Liver (tissue), 9 donors: ENCODE results near the gene YTHDF2. TPM values are rescaled to one million over a fixed set of nuclear protein-coding genes. Genes with fewer than 3 reads are reported as not detected.

ENCODE experiments used
- DNase-seq: peaks from one replicate; pipeline ENCODE4 v3.0.0-alpha.2; 2017; ENCODE audit warnings: low spot score
- H3K27ac ChIP-seq, 2 donors: one replicate each; pipeline ENCODE4 v1.7.0; 2013; ENCODE audit warnings: inconsistent platforms in 2 of 2, low read length in 2 of 2, control low read depth in 1 of 2, low read depth in 1 of 2, mild to moderate bottlenecking in 1 of 2
- H3K27me3 ChIP-seq, 4 donors: one replicate each; pipeline versions ENCODE4 v1.6.1 to v1.7.0; 2013; ENCODE audit warnings: low read length in 3 of 4, inconsistent platforms in 1 of 4, mild to moderate bottlenecking in 1 of 4, moderate library complexity in 1 of 4; ENCODE audit not compliant: control insufficient read depth in 4 of 4, insufficient read depth in 4 of 4
- H3K36me3 ChIP-seq, 4 donors: one replicate each; pipeline versions ENCODE4 v1.6.1 to v1.7.0; 2013; ENCODE audit warnings: low read length in 3 of 4, mild to moderate bottlenecking in 3 of 4, low read depth in 1 of 4, moderate library complexity in 1 of 4; ENCODE audit not compliant: control insufficient read depth in 4 of 4, insufficient read depth in 3 of 4
- H3K4me1 ChIP-seq, 4 donors: one replicate each; pipeline versions ENCODE4 v1.6.1 to v1.7.0; 2013; ENCODE audit warnings: low read length in 3 of 4, mild to moderate bottlenecking in 3 of 4, moderate library complexity in 1 of 4; ENCODE audit not compliant: control insufficient read depth in 4 of 4, insufficient read depth in 4 of 4
- H3K4me3 ChIP-seq, 3 donors: one replicate each; pipeline versions ENCODE4 v1.6.1 to v1.7.0; 2013; ENCODE audit warnings: low read length in 3 of 3, control low read depth in 1 of 3, low read depth in 1 of 3, mild to moderate bottlenecking in 1 of 3
- H3K9ac ChIP-seq, 2 donors: one replicate each; pipeline ENCODE4 v1.7.0; 2013; ENCODE audit warnings: low read length in 2 of 2, mild to moderate bottlenecking in 2 of 2, moderate library complexity in 2 of 2, control low read depth in 1 of 2, low read depth in 1 of 2
- H3K9me3 ChIP-seq, 4 donors: one replicate each; pipeline versions ENCODE4 v1.6.1 to v1.7.0; 2013; ENCODE audit warnings: low read length in 3 of 4; ENCODE audit not compliant: control insufficient read depth in 4 of 4
- ATF3 ChIP-seq: IDR thresholded peaks from 2 replicates; pipeline ENCODE4 v1.6.1; 2016; ENCODE audit warnings: antibody characterized with exemption
- EGR1 ChIP-seq, 2 donors: IDR thresholded peaks; 2 replicates each; pipeline ENCODE4 v1.6.1; 2016 to 2018; ENCODE audit warnings: antibody characterized with exemption in 2 of 2, low read depth in 2 of 2
- FOXA1 ChIP-seq: IDR thresholded peaks from 2 replicates; pipeline ENCODE4 v1.6.1; 2016; ENCODE audit warnings: antibody characterized with exemption
- FOXA2 ChIP-seq: IDR thresholded peaks from 2 replicates; pipeline ENCODE4 v1.6.1; 2016; ENCODE audit warnings: antibody characterized with exemption
- GABPA ChIP-seq, 2 donors: IDR thresholded peaks in 1 of 2; conservative IDR thresholded peaks in 1 of 2; 2 replicates each; pipeline ENCODE4 v1.6.1; 2016; ENCODE audit warnings: antibody characterized with exemption in 2 of 2, mild to moderate bottlenecking in 1 of 2, moderate library complexity in 1 of 2
- HNF4A ChIP-seq, 2 donors: conservative IDR thresholded peaks; 2 replicates each; pipeline ENCODE4 v1.6.1; 2016; ENCODE audit warnings: antibody characterized with exemption in 2 of 2, mild to moderate bottlenecking in 2 of 2
- HNF4G ChIP-seq: IDR thresholded peaks from 2 replicates; pipeline ENCODE4 v1.6.1; 2016; ENCODE audit warnings: antibody characterized with exemption
- JUND ChIP-seq, 2 donors: IDR thresholded peaks; 2 replicates each; pipeline ENCODE4 v1.6.1; 2016; ENCODE audit warnings: antibody characterized with exemption in 2 of 2
- NR2F2 ChIP-seq: IDR thresholded peaks from 2 replicates; pipeline ENCODE4 v1.6.1; 2016; ENCODE audit warnings: antibody characterized with exemption
- RAD21 ChIP-seq, 2 donors: IDR thresholded peaks; 2 replicates each; pipeline ENCODE4 v1.6.1; 2016; ENCODE audit warnings: antibody characterized with exemption in 2 of 2, mild to moderate bottlenecking in 2 of 2
- REST ChIP-seq: IDR thresholded peaks from 2 replicates; pipeline ENCODE4 v1.6.1; 2016; ENCODE audit warnings: antibody characterized with exemption, mild to moderate bottlenecking
- RXRA ChIP-seq, 2 donors: IDR thresholded peaks; 2 replicates each; pipeline ENCODE4 v1.6.1; 2017 to 2018; ENCODE audit warnings: antibody characterized with exemption in 2 of 2, mild to moderate bottlenecking in 1 of 2
- SP1 ChIP-seq: IDR thresholded peaks from 2 replicates; pipeline ENCODE4 v1.6.1; 2018; ENCODE audit warnings: antibody characterized with exemption, mild to moderate bottlenecking
- TAF1 ChIP-seq: conservative IDR thresholded peaks from 2 replicates; pipeline ENCODE4 v1.6.1; 2016; ENCODE audit warnings: antibody characterized with exemption, mild to moderate bottlenecking
- YY1 ChIP-seq: IDR thresholded peaks from 2 replicates; pipeline ENCODE4 v1.6.1; 2016; ENCODE audit warnings: antibody characterized with exemption, mild to moderate bottlenecking
- ZBTB33 ChIP-seq: IDR thresholded peaks from 2 replicates; pipeline ENCODE4 v1.6.1; 2016; ENCODE audit warnings: antibody characterized with exemption
- WGBS: extraction: QIAGEN DNeasy Blood & Tissue Kit; methylation state at CpG from one replicate; pipeline ENCODE4 v1.1.7; 2013; 5-methylcytosine and 5-hydroxymethylcytosine counted together
- polyA plus RNA-seq, 2 donors: library from polyadenylated mRNA; stranded (reverse) in 1 of 2; unstranded in 1 of 2; fragments of 200-250 nt in 1 of 2; fragments of >200 nt in 1 of 2; fragmentation: Nextera tagmentation in 1 of 2; extraction: Ambion mirVana in 1 of 2; gene quantifications; one replicate each; pipeline versions ENCODE4 v1.2.1 to v1.2.3, GENCODE V29; 2013 to 2015
- total RNA-seq, 2 donors: library from RNA; depleted of rRNA; stranded (reverse); fragments of >200 nt; gene quantifications; one replicate each; pipeline ENCODE4 v1.2.3, GENCODE V29; 2014
- donor health status: healthy.
- donor health status: healthy.
- donor health status: healthy.
- donor health status: healthy.
- donor health status: healthy.

Gene YTHDF2
- total and polyA plus RNA-seq, 4 donors = 21.1 to 37.9 (median 29.9) TPM

- Histone ChIP-seq H3K9me3 (no peaks in the 10 kb centered on the region), H3K27me3 (no peaks in the 10 kb centered on the region), H3K4me3 (no peak overlapping the region), H3K4me1 (no peaks in the 10 kb centered on the region), H3K9ac (no peak overlapping the region), H3K27ac (no peak overlapping the region), H3K36me3 (no peaks in the 10 kb centered on the region)
- WGBS = 71% methylated on average over 3 of the region's 3 CpGs
- TF ChIP-seq EGR1 (IDR thresholded peaks at IDR 0.05; ENCODE audit: low read depth in 2 of 2) (no peak), ATF3 (no peak), GABPA (IDR thresholded peaks at IDR 0.05 in 1 of 2, conservative IDR thresholded peaks at IDR 0.05 in 1 of 2) (no peak), NR2F2 (no peak), FOXA2 (no peak), FOXA1 (no peak), HNF4G (no peak), RXRA (IDR thresholded peaks at IDR 0.05) (no peak), TAF1 (no peak), HNF4A (conservative IDR thresholded peaks at IDR 0.05) (no peak), RAD21 (IDR thresholded peaks at IDR 0.05) (no peak), JUND (IDR thresholded peaks at IDR 0.05) (no peak), REST (no peak), YY1 (no peak)
- no peak for DNase-seq
Measured at GRCh38 chr1:28804071-28804470, 67.3 kb downstream of the YTHDF2 start.

DNA sequence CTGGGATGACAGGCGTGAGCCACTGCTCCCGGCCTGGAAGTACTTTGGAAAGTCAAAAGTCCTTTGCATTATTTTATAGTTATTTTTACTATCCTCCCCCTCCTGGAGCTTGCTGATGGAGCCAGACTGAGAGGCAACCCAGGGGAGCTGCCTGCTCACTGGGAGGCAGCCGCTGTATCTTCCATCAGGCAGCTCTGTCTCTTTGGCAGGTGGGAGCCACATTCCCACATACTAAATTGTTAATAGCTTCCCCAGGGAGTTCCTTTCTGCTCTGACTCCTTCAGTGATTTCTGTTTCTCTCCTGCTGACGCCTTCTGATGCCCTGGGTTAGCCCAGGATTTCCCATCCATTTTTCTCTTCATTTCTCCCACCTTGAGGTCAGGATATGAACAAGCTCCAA, 70.3 kb downstream of the YTHDF2 start:
- Histone ChIP-seq H3K27me3 (peaks cover 2 to 11% (median 6%) of the 10 kb centered on the region in 4 donors), H3K27ac (no peak overlapping the region), H3K4me3 (no peak overlapping the region), H3K36me3 (no peaks in the 10 kb centered on the region), H3K9me3 (no peaks in the 10 kb centered on the region), H3K4me1 (no peaks in the 10 kb centered on the region), H3K9ac (no peak overlapping the region)
- WGBS = 63% methylated on average over 4 of the region's 4 CpGs
- no peak for TF ChIP-seq ZBTB33
- TF ChIP-seq EGR1 (IDR thresholded peaks at IDR 0.05; ENCODE audit: low read depth in 2 of 2) = no peak
- no peak for TF ChIP-seq GABPA (IDR thresholded peaks at IDR 0.05 in 1 of 2, conservative IDR thresholded peaks at IDR 0.05 in 1 of 2)
- TF ChIP-seq FOXA1 = no peak
- no peak for TF ChIP-seq FOXA2
- no peak for TF ChIP-seq HNF4A (conservative IDR thresholded peaks at IDR 0.05)
- TF ChIP-seq SP1 = no peak
- TF ChIP-seq JUND (IDR thresholded peaks at IDR 0.05) = no peak
- TF ChIP-seq YY1 = no peak
- TF ChIP-seq NR2F2 = no peak
- no peak for DNase-seq
